ENCODE data around the gene SZT2.
"Not testable (repeated sequence)": the region's sequence is repeated elsewhere in the genome, so short reads cannot be mapped to it uniquely, and the experiment has no call there.

Gene SZT2

GRCh38 chr1:43398227-43398626, 8.5 kb downstream of the SZT2 start:
- H3K4me3 ChIP-seq (replicated peaks; ENCODE audit: low read depth, low read length) = no peak overlapping the region
- TF ChIP-seq, protein P1, sequence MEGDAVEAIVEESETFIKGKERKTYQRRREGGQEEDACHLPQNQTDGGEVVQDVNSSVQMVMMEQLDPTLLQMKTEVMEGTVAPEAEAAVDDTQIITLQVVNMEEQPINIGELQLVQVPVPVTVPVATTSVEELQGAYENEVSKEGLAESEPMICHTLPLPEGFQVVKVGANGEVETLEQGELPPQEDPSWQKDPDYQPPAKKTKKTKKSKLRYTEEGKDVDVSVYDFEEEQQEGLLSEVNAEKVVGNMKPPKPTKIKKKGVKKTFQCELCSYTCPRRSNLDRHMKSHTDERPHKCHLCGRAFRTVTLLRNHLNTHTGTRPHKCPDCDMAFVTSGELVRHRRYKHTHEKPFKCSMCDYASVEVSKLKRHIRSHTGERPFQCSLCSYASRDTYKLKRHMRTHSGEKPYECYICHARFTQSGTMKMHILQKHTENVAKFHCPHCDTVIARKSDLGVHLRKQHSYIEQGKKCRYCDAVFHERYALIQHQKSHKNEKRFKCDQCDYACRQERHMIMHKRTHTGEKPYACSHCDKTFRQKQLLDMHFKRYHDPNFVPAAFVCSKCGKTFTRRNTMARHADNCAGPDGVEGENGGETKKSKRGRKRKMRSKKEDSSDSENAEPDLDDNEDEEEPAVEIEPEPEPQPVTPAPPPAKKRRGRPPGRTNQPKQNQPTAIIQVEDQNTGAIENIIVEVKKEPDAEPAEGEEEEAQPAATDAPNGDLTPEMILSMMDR (IDR thresholded peaks at IDR 0.05; ENCODE audit: low read depth, low read length, missing control alignments) = no peak
- no peak for DNase-seq (ENCODE audit: extremely low read depth, low read depth)

GRCh38 chr1:43400441-43400840, 10.7 kb downstream of the SZT2 start:
- not testable (repeated sequence) for H3K4me3 ChIP-seq (replicated peaks; ENCODE audit: low read depth, low read length); DNase-seq (ENCODE audit: extremely low read depth, low read depth)

- DNase-seq (ENCODE audit: extremely low read depth, low read depth) = no peak
- TF ChIP-seq, protein P1 (IDR thresholded peaks at IDR 0.05; ENCODE audit: low read depth, low read length, missing control alignments) = no peak
Observed at GRCh38 chr1:43402089-43402865, 12.6 kb downstream of the SZT2 start.

DNA sequence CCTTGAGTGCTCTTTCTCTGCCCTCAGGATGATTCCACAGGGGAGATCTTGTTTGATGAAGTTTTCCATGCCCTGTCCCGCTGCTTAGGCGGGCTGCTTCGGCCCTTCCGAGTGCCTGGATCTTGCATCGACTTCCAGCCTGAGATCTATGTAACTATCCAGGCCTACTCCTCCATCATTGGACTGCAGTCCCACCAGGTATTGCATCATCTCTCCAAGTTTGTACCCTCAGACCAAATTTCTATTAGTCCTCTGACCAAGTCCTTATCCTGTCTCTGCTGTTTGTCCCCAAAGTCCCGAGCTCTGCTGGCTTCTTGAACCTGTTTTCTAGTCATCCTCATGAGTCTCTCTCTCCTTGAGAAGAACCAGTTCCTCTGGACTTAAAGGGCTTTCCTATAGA, 14.7 kb downstream of the SZT2 start:
- no peak overlapping the region for H3K4me3 ChIP-seq (replicated peaks; ENCODE audit: low read depth, low read length)
- TF ChIP-seq, protein P1 (IDR thresholded peaks at IDR 0.05; ENCODE audit: low read depth, low read length, missing control alignments) = no peak
- no peak for DNase-seq (ENCODE audit: extremely low read depth, low read depth)

More at GRCh38 chr1:43402089-43402865, 12.6 kb downstream of the SZT2 start:
- H3K4me3 ChIP-seq (replicated peaks; ENCODE audit: low read depth, low read length) = no peak overlapping the region

GRCh38 chr1:43405219-43405875, 15.6 kb downstream of the SZT2 start:
- no peak overlapping the region for H3K4me3 ChIP-seq (replicated peaks; ENCODE audit: low read depth, low read length)
- DNase-seq (ENCODE audit: extremely low read depth, low read depth) = no peak
- TF ChIP-seq, protein P1 (IDR thresholded peaks at IDR 0.05; ENCODE audit: low read depth, low read length, missing control alignments) = no peak

DNA sequence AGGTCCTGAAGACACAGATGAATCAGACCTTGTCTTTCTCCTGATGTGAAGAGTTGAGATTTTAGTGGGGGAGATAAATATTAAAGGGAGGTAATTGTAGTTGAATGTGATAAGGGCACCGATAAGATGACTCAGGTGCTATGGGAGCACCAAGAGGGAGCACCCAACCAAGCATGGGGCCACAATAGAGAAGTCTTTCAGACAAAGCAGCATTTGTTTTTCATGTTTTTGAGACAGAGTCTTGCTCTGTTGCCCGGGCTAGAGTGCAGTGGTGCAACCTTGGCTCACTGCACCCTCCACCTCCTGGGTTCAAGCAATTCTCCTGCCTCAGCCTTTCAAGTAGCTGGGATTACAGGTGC, 16.2 kb downstream of the SZT2 start:
- DNase-seq (ENCODE audit: extremely low read depth, low read depth) = no peak
- TF ChIP-seq, protein P1 (IDR thresholded peaks at IDR 0.05; ENCODE audit: low read depth, low read length, missing control alignments) = no peak
- no peak overlapping the region for H3K4me3 ChIP-seq (replicated peaks; ENCODE audit: low read depth, low read length)

DNA sequence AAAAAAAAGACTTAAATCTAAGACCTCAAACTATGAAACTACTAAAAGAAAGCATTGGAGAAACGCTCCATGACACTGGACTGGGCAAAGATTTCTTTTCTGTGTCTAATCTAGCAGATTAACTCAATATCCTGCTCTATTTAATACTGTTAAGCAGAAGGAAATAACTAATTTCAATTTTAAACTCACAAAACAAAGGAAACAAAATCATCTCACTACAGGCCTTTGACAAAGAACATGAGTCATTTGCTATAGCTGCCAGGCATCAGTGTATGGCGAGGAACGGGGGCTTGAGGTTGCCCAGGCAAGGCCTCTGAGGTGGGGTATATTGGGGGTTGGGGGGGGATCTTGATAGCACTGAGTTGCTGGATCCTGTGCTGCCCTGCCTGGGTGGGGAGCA, 20.9 kb downstream of the SZT2 start:
- no peak for DNase-seq (ENCODE audit: extremely low read depth, low read depth)
- no peak overlapping the region for H3K4me3 ChIP-seq (replicated peaks; ENCODE audit: low read depth, low read length)
- TF ChIP-seq, protein P1 (IDR thresholded peaks at IDR 0.05; ENCODE audit: low read depth, low read length, missing control alignments) = no peak

GRCh38 chr1:43413426-43413825, 23.7 kb downstream of the SZT2 start:
- not testable (repeated sequence) for DNase-seq (ENCODE audit: extremely low read depth, low read depth); H3K4me3 ChIP-seq (replicated peaks; ENCODE audit: low read depth, low read length)

Data from HFF-Myc (cell line).